K562 (cell line): Measurements from ENCODE around the gene CCDC97. TPM values are rescaled to one million over a fixed set of nuclear protein-coding genes. Genes with fewer than 3 reads are reported as not detected.

Experiments
- MYC ChIP-seq, 2 experiments: fragments of 250-450 bp in 1 of 2; sonication (Bioruptor Pico) in 1 of 2; IDR thresholded peaks; 2 replicates each; pipeline versions ENCODE4 v1.5.1 to v1.6.1; 2012 to 2021; ENCODE audit warnings: low read depth in 2 of 2, borderline replicate concordance in 1 of 2, improper control_type of control experiment in 1 of 2, low read length in 1 of 2, mild to moderate bottlenecking in 1 of 2, moderate library complexity in 1 of 2
- PHB2 ChIP-seq: fragments of 450-650 bp; IDR thresholded peaks from 2 replicates; pipeline ENCODE4 v1.6.1; 2017; ENCODE audit warnings: low read depth
- TARDBP ChIP-seq: fragments of 450-650 bp; IDR thresholded peaks from 2 replicates; pipeline ENCODE4 v1.6.1; 2016
- U2AF1 ChIP-seq: fragments of 200-400 bp; formaldehyde crosslinking; optimal IDR thresholded peaks from 2 replicates; pipeline ENCODE3; 2017; ENCODE audit warnings: mild to moderate bottlenecking, low read depth, low read length, moderate library complexity
- ZFX ChIP-seq: sonication (generic); formaldehyde crosslinking; IDR thresholded peaks from 2 replicates; pipeline ENCODE4 v1.8.0; 2022; ENCODE audit warnings: mild to moderate bottlenecking, missing genetic modification reagents, moderate library complexity
- ZNF407 ChIP-seq: fragments of 450-650 bp; IDR thresholded peaks from 2 replicates; pipeline ENCODE4 v1.6.1; 2016; ENCODE audit warnings: low read depth
- polyA plus RNA-seq, 8 experiments: library from polyadenylated mRNA; depleted of rRNA in 4 of 8; stranded (reverse) in 5 of 8; unstranded in 3 of 8; fragments of >200 nt; fragmentation: Nextera tagmentation in 2 of 8; fragmentation: Illumina TruSeq in 1 of 8; extraction: Ambion mirVana in 2 of 8; extraction: Trizol in 1 of 8; gene quantifications; 2 replicates each; pipeline versions ENCODE4 v1.2.1 to v1.2.3, GENCODE V29; 2011 to 2014; ENCODE audit warnings: inconsistent platforms in 1 of 8, missing spikeins in 1 of 8
- total RNA-seq, 7 experiments: library from RNA; depleted of rRNA in 6 of 7; stranded (reverse); fragments of >200 nt in 6 of 7; fragmentation: Illumina TruSeq in 2 of 7; extraction: Trizol in 2 of 7; gene quantifications; 2 replicates each; pipeline versions ENCODE4 v1.2.1 to v1.2.3, GENCODE V29; 2011 to 2021; ENCODE audit warnings: low replicate concordance in 1 of 7

Gene CCDC97
- total and polyA plus RNA-seq, 9 of the 15 experiments (the other 6 are each of a cell fraction or from before 2014, with no cell fraction given) = 0.60 to 16.5 (median 7.0) TPM

- TF ChIP-seq ZNF407 (no peak), ZFX (no peak), PHB2 (no peak), U2AF1 (no peak), TARDBP (no peak), MYC (IDR thresholded peaks at IDR 0.05; ENCODE audit: low read depth, low read length) (no peak), MYC (CRISPR knock-in tag; IDR thresholded peaks at IDR 0.05; ENCODE audit: borderline replicate concordance, low read depth) (no peak)
These were observed 10.8 kb upstream of the CCDC97 start (continued) for GRCh38 chr19:41299046-41299754.
